HG02938 (cell line): ENCODE data around the gene SIK3.

Experiments
- ATAC-seq: cut with Tn5 transposase; IDR thresholded peaks from one replicate; pipeline ENCODE4 v1.9.1; 2021; ENCODE audit warnings: mild to moderate bottlenecking, moderate library complexity; ENCODE audit not compliant: unreplicated experiment

SIK3 gene

DNA sequence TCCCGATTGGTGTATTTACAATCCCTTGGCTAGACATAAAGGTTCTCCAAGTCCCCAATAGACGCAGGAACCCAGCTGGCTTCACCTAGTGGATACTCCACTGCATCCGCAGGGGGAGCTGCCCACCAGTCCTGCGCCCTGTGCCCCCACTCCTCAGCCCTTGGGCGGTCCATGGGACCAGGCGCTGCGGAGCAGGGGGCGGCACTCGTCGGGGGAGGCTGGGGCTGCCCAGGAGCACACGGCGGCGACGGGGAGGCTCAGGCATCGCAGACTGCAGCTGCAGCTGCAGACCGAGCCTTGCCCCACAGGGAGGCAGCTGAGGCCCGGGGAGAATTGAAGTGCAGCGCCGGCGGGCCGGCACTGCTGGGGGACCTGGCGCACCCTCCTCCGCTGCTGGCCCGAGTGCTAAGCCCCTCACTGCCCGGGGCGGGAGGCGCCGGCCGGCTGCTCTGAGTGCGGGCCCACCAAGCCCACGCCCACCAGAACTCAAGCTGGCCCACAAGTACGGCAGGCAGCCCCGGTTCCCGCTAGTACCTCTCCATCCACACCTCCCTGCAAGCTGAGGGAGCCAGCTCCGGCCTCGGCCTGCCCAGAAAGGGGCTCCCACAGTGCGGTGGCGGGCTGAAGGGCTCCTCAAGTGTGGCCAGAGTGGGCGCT lies 12.2 kb upstream of the SIK3 start:
- no peak for ATAC-seq

DNA sequence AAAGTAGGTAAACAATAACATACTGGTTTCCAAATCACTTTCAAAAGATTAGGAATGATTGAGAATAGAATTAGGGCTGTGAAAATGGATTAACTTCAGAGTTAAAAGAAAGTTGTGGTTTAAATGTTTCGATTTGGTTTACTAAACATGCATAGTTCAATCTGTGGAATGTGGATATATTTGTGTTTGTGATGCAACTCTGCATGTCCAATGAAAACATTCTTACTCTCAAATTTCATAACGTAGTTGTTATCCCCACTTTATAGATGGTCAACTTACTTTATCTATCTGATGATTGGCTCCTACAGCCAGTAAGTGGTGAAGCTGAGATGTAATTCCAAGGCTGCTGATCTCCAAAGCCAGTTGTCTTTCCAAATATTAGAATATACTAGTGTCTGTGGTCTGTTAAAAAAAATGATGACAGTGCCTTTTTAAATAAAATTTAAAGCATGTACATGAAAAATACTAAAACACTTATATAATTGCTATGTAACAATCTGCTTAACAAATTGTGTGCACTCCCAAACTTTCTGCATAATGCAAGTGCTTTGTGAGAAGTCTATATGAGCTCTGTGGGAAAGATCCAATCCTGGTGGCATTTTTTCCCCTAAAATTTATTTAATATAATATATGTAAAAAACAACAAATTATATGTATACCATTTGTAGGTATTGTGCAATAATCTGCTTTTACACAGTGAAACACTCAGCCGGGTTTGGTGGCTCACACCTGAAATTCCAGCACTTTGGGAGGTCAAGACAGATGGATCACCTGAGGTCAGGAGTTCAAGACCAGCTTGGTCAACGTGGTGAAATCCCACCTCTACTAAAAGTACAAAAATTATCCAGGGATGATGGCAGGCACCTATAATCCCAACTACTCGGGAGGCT lies 9.7 kb upstream of the SIK3 start:
- ATAC-seq: no peak

DNA sequence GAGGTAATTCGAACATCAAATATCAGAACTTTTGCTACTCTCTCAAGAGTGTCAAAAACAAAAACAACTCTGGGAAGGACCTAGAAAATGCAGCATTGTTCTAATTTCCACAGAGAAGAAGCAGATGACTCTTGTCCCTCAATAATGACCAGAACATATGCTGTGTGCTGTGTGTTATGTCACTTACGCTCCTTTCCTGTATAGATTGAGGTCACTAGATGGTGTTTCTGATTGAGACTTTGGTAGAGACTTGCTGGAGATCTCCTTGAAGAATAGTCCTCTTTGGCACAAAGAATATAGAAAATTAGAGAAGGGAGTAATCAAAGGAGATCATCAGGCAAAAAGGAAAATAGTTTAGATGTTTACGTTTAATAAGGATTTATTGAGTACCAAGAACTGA lies 2.3 kb upstream of the SIK3 start:
- ATAC-seq: no peak

DNA sequence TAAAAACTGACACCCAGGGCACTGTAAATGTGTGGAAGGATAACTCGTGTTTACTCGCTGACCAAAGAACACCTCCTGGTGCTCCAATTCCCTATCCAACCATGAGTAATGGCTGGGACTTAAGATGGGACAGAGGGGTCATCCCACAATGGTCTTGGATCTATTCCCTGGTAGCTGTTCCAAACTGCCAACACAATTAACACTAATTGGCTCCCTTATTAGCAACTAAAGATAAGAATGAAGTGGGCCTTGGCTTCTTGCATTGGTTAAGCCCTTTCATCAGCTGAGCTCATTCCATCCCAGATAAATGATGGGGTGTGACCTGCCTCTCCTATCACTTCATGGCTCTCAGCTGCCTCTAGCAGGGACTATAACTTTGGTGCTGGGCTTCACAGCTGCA lies 1.5 kb upstream of the SIK3 start:
- no peak for ATAC-seq

DNA sequence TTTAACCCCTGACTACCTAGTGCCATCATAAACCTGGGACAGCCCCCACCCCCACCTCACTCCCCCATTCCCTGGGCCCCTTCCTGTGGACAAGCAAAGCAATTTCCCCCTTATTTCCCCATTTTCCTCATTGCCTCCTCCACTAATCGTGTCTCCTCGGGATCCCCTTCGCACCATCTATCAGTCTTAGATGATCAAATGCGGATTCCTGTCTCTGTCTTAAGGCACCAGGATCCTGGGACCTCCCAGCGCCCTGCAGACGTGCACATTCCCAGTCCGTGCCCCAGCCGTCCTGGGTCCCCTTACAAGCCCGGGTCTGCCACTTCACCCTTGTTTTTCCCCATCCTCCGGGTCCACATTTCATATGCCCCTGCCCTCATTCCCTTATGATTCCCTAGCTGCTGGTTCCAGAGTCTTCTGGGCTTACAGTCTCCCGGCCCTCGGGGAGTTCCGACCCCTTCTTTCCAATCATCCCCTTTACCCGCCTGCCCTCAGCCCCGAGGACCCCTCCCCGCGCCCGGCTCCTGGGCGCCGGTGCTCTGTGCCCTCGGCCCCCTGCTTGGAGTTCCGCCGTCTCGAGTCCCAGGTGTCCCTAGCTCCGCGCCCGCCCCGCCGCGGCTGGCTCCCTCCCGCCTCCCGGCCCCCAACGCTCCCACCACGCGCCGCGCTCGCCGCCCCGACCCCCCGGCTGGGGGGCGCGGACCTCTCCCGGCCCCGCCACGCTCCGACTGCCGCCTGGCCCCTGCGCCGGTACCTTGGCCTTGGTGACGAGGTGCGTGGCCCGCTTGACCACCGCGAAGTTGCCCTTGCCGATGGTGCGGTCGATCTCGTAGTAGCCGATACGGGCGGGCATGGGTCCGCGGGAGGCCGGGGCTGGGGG lies 599 bp downstream of the SIK3 start:
- ATAC-seq: peak; percentile 22

DNA sequence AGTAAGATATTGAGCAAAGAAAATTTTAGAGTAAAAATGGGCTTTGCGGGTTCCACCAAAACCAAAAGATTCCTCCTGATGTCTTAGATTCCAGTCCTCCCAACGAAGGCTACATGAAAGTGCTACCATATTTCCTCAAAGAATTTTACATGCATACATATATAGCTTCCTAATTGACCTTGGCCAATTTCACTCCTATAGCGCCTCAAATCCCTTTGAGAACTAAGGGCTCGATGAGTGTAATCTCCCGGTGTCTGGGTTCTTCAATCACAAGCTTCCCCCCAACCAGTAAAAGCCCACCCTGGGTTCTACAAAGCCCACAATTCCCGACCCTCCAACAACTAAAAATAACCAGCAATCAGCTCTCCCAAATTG lies 1.2 kb downstream of the SIK3 start:
- no peak for ATAC-seq

DNA sequence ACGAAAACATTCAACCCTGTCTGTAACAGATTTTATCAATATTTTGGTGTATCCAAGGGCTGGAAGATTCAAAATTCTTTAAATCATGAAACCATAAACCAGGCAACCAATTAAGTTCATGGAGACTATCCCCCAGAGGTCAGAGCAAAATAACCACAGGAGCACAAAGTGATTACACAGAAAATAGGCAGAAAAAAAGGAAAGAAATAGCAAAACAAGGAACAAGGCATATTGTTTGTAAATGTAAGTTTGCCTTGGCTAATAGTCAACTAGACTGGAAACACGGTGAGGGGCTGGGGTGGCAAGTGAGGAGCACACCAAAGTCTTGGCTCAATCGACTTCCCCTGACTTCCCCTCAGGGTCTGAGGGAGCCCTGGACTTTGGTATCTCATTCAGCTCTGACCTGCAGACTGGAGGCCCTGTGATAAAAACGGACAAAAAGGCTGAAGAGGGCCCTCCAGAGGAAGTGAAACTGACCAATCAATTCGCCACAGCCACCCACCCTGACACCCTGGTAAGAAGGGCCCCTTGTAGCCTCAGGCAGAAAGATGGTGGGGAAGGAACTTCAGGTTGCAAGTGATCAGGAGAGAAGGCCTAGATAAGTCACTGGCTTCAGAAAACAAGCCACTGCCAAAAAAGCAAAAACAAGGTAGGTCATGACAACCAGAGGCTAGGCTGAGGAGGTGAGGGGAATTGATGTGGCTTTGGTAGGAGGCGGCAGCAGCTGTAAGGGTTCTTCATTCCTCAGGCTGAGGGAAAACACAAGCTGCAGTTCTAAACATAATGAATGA lies 1.8 kb downstream of the SIK3 start:
- peak; percentile 41 for ATAC-seq

DNA sequence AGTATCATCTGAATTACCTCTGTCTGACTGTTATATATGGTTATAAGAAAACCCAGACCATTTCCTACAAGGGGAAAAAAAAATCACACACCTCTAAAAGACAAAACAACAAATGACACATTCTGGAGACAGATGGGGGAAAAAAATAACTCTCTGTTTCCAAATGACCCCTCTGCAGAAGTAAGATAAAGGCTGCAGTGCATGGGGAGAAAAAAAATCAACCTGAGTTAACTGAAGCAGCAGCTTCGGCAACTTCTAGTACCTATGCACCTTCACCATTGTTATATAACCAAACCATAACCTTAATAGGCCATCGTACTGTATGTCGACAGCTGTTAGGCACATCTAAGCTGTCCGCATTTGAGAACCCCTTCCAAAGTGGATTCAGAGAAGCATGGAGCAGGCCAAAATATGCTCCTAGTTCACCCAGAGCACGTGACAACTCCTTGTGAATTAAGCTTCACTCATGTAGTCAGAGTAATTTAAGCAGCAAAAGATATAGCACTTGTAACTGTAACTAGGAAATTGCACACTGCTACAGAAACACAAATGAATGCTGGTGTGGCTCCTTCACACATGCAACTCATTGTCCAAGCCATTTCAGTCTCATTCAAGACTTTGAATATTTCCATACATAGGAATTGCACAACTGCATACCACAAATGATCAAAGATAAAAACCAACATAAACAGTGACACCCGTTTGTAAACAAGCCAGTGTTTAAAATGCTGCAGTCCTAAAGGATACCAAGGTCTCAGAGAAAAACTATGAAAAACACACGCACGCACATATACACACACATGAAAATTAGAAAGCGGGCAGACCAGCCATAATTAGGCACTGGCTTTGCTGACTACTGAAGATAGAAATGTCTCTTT lies 2.7 kb downstream of the SIK3 start:
- ATAC-seq: no peak

DNA sequence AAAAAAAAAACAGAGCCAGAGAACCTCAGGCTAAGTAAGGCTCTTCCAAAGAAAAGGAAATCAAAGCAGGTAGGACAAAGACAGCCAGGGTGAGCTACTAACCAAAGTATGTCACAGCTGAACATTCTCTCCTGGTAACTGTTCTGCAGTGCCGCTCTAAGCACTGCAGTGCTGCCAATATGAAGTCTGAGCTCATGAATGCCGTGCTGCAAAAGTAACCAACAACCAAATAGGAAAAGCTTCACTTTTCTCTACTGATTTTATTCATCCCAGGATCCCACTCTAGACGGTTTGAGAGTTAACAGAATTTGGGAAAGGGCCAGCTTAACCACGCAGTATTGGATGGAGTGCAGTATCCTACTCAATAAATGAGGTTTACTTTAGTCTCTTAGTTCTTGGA lies 3.5 kb downstream of the SIK3 start:
- no peak for ATAC-seq

DNA sequence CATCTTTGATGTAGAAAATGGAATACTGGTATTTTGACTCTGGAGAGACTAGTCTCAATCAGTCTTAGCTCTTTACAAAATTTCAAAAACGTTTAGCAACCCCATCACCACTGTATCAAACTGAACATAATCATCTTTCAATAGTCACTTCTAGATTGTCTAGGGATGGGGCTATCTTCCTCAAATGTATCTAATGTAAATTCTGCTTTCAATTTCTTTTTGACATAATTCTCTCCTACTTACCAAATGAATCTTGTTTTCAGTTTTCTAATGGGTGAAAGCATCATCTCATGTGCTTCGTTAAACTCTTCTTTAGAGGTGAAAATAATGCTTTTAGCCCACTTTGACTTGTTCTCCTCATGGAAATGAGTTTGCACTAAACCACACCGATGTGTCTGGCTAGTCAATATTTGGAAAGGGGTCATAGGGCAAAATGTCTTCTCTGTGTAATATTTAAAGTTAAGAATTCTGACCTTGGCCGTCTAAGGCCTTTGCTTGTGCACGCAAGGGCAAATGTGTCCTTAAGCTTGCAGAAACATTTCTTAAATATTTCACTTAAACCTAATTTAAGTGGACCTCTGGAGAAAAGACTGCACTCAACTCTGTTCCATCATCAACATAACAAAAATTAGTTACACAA lies 5.2 kb downstream of the SIK3 start:
- ATAC-seq: no peak

DNA sequence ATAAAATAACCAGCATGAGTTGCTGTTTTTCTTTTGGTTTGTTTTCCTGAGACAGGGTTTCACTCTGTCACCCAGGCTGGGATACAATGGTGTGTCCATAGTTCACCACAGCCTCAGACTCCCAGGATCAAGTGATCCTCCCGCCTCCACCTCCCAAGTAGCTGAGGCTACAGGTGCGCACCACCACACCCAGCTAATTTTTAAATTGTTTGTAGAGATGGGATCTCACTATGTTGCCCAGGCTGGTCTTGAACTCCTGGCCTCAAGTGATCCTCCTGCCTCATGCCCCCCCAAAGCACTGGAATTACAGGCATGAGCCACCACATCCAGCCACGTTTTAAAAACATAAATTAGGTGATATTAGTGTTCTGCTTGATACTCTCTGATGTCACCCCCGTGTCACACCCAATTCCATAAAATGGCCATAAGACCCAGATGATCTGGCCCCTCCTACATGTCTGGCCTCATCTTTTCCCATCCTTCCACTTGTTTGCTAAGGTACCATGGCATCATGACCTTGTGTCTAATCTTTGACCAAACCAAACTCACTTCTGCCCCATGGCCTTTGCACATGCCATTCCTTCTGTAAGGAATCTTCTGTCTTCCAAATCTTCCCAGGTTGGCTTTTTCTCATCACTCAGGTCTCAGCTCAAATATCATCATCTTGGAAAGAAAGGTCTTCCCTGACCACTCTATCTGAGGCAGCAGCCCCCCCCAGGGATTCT lies 6.3 kb downstream of the SIK3 start:
- ATAC-seq: no peak

DNA sequence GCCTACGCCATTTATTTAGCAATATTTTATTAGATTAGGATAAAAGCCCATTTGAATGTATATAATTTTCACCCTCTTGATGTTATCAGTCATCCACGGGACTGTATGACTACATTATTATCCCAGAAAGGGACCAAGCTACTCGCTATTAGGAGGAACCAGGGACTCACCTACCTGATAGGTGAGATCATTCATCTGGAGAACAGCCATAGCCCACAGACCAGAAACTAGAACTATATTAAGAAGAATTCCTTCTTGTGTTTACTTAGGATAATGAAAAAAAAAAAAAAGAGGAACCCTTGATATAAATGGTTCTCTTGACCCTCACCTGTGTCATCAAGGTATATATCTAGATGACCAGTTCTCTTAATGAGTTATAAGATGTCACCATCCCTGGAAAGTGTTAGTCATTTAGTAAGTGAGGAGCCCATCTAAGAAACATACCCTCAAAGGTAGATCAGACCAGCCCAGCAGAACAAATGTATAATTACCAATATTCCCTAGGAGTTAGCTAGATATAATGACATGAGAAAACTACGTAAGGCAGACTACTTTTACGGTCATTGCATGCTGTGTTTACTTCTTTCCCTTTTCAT lies 8.0 kb downstream of the SIK3 start:
- ATAC-seq: no peak

DNA sequence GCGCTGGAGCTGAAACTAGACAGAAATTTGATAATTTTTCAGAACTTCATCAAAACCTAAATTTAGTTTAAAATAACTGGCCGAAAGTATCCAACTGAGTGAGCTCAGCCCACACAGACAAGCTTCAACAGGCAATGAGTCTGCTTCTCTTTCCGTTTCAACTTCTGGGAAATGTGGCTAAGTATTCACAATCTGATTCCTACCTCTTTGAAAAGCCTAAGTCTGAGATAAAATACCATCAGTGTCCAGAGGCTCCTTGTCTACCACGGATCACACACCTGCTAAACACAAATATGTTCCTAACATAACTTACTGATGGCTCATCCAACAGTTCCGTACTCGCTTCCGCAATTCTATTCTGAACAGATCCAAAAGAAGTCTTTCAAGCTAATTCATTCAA lies 8.5 kb downstream of the SIK3 start:
- no peak for ATAC-seq

DNA sequence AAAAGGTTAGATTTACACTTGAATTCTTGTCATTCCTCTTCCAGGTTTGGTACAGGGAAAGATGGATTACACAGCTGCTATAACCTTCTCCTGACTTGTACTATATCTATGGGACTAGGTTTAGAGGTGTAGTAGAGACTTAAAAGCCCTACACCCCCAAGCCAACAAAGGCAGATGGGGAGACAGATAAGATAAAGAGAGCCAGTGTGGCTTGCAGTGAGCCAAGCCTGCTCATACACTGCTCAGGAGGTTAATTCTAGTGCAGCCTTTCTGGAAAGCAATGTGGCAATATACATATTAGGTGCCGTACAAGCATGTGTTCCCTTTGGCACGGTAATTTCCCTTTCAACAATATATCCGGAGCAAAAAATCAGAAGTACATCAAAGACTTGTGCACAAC lies 10.8 kb downstream of the SIK3 start:
- no peak for ATAC-seq

DNA sequence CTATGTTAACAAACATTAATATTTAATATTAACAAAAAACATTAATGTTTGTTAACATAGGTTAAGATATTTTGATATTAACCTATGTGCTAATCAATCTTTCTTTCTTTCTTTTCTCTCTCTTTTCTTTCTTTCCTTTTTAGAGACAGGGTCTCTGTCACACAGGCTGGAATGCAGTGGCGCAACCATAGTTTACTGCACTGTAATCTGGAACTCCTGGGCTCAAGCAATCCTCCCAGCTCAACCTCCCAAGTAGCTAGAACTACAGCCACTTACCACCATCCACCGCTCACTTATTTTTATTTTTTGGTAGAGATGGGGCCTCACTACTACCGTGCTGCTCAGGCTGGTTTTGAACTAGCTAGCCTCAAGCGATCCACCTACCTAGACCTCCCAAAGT lies 13.2 kb downstream of the SIK3 start:
- no peak for ATAC-seq

DNA sequence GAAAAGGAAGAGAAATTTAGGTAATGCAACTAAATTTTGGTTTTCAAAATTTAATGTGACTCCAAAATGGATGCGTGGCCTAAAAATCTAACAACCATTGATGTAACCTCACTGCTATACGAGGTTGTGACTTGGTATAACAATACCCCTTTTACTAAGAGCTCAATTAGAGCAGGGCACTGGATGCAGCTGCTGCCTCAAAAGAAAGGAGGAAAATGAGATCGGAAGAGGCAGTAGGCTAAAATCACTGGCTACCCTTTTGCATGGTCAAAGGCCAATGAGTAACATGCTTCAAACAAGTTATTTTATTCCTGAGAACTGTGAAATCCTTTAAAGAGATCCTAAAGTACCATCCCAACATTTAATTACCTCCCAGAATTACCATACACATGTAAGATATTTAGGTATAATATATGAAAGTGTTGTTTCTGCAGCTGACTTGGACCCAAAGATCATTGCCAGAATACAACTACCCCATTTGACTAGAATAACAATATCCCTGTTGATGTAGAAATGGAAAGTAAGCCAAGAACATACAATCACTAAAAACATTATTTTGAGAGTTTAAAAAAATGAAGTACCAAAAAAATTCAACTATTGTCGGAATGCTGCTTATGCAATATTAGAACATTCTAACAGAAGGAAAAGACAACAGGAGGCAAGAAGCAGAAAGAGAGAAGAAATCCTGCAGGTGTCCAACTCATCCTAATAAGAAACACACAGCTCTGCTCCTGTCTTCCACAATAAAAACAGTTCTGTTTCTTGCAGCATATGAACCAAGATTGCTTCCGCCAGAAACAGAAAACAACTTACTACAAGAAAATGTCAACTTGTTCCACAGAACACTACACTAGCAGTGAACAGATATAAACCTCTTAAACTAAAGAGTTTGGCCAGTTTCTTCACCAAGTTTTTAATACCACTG lies 15.0 kb downstream of the SIK3 start:
- no peak for ATAC-seq

DNA sequence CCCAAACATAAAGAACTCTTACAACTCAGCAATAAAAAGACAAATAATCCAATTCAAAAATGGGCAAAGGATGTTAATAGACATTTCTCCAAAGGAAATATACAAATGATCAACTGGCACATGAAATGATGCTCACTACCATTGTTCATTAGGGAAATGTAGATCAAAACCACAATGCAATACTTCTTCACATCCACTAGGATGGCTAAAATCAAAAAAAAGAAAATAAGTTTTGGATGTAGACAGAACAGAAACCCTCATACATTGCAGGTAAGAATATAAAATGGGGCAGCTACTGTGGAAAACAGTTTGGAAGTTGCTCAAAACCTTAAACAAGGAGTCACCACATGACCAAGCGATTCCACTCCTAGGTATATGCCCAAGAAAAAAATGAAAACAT lies 16.3 kb downstream of the SIK3 start:
- no peak for ATAC-seq
